GM12872 (cell line): ENCODE data around the gene KLHL9.
A peak's percentile ranks its signal among the peaks of the same experiment; 100 is the strongest.

Source experiments
- CTCF ChIP-seq: IDR thresholded peaks from 3 replicates; pipeline ENCODE4 v1.5.1; 2011; ENCODE audit warnings: low read depth, mild to moderate bottlenecking, low read length, moderate library complexity; ENCODE audit not compliant: insufficient read depth

The KLHL9 gene

DNA sequence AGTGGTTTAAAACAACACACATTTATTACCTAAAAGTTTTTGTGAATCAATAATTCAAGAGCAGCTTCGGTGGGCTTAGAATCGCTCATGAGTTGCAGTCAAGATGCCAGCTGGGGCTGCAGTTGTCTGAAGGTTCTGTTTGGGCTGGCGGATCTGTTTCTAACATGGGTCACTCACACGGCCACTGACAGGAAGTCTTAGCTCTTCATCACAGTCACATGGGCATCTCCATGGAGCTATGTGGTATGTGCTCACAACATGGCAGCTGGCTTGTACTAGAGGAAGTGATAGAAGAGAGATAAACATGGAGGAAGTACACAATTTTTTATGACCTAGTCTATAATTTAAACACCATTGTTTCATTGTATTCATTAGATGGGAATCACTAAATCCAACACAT lies 11.2 kb downstream of the KLHL9 start:
- TF ChIP-seq CTCF, result no peak

GRCh38 chr9:21322911-21323461 lies 12.2 kb downstream of the KLHL9 start:
- TF ChIP-seq CTCF, result no peak

DNA sequence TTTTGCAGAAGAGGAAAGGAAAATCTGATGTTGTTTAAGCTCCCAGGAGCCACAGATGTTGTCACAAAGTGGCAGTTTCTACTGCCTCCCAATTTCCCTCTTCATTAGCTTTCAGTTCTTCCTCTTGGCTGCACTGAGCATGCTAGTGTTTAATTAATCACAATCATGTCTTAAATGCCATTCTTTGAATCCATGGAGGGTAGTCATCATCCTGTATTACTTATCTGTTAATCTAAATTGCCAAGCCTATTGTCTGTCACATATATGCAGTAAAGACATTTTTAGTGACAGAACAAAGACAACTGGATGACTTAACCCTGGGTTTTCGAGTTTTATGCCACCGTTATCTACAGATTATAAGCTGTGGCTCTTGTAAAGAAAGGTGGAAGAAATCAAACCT lies 14.7 kb downstream of the KLHL9 start:
- TF ChIP-seq CTCF, result no peak

- peak; percentile 64 for TF ChIP-seq CTCF
Observed at GRCh38 chr9:21317956-21318923, 17.0 kb downstream of the KLHL9 start.

- no peak for TF ChIP-seq CTCF
Observed at GRCh38 chr9:21316860-21317259, 18.3 kb downstream of the KLHL9 start.

DNA sequence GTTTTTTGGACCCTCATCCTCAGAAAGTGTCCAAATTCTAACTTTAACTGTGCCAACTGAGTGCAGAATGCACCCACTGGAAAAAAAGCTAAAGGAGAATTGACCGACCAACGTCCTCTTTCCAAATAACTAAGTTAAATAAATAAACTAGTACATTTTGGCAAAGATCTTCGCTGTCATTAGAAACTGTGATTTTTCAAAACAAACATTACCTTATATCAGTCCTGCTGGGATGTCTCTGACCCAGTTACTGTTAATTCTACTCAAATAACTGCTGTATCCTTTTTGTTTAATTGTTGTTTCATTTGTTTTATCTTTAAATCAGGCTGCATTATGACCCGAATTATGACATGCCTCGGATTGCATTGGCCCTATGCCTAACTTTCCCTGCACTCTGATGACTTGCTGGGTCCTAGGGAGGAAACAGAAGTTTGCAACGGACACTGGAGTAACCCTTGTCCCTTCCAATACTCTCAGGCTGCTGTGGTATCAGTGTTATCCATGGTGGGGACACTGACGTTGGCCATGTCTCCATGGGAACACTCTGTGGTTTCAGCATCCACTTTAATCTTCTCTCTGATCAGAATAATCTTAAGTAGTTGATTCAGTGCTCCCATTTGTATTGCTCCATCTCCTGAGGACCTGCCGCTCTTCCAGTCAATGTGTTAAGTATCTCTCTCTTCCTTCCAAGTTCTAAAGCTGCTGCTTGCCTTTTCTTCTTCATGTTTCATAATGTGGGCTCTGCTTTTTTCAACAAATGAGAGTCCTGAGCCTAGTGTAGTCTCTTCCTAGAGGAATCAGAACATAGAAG lies 19.0 kb downstream of the KLHL9 start:
- TF ChIP-seq CTCF, result no peak

- TF ChIP-seq CTCF, result no peak
Observed at GRCh38 chr9:21314152-21314551, 21.1 kb downstream of the KLHL9 start.
